ENCODE data around the gene PTK7.
A peak's percentile ranks its signal among the peaks of the same experiment; 100 is the strongest.

Gene PTK7

GRCh38 chr6:43123461-43124314 lies 47.6 kb downstream of the PTK7 start:
- Histone ChIP-seq H4K91ac (ENCODE audit: low read depth, low read length, poor library complexity) (no peak overlapping the region), H3K27me3 (ENCODE audit: control insufficient read depth in 3 of 3, insufficient read depth in 3 of 3, low read depth in 1 of 3, low read length in 3 of 3) (no peaks in the 10 kb centered on the region), H3K4me1 (ENCODE audit: control insufficient read depth in 2 of 2, insufficient read depth in 1 of 2, low read depth in 1 of 2, low read length in 2 of 2) (peaks cover 5 to 20% of the 10 kb centered on the region in 2 donors), H2AFZ (ENCODE audit: low read length) (no peak overlapping the region), H2AK5ac (ENCODE audit: low read depth, low read length) (peak overlapping the region; percentile 53), H3K9ac (ENCODE audit: low read depth, low read length, poor library complexity) (peak overlapping the region; percentile 86), H3K4me3 (ENCODE audit: low read length in 2 of 2) (no peak overlapping the region), H2BK120ac (ENCODE audit: low read depth, low read length) (no peak overlapping the region), H3K36me3 (replicated peaks in 1 of 2; ENCODE audit: control insufficient read depth in 2 of 2, insufficient read depth in 2 of 2, low read length in 2 of 2) (no peaks in the 10 kb centered on the region), H3K9me3 (replicated peaks in 1 of 2; ENCODE audit: control insufficient read depth in 2 of 2, insufficient read depth in 1 of 2, low read depth in 1 of 2, low read length in 2 of 2) (no peaks in the 10 kb centered on the region), H3K4ac (ENCODE audit: low read length) (peak overlapping the region; percentile 69), H3K14ac (ENCODE audit: low read length) (peak overlapping the region; percentile 90), H3K4me2 (ENCODE audit: insufficient read depth, low read length, poor library complexity, severe bottlenecking) (no peak overlapping the region), H3K18ac (ENCODE audit: low read length) (peak overlapping the region; percentile 20), H4K8ac (ENCODE audit: low read depth, low read length) (no peak overlapping the region), H3K79me1 (ENCODE audit: low read depth, low read length) (peaks cover 14% of the 10 kb centered on the region), H2BK5ac (ENCODE audit: low read length) (no peak overlapping the region), H3K27ac (replicated peaks; ENCODE audit: low read length) (no peak overlapping the region), H2BK15ac (ENCODE audit: low read length) (peak overlapping the region; percentile 30), H3K23ac (ENCODE audit: low read depth, low read length, poor library complexity) (peak overlapping the region; percentile 10), H2BK12ac (ENCODE audit: low read length) (no peak overlapping the region)
- no peak for DNase-seq (ENCODE audit: low spot score)
- WGBS, 2 donors (ENCODE audit: extremely low coverage in 2 of 2, insufficient read length in 2 of 2, insufficient replicate concordance in 1 of 2) = no CpG with 5 or more reads among the region's 25 CpGs

DNA sequence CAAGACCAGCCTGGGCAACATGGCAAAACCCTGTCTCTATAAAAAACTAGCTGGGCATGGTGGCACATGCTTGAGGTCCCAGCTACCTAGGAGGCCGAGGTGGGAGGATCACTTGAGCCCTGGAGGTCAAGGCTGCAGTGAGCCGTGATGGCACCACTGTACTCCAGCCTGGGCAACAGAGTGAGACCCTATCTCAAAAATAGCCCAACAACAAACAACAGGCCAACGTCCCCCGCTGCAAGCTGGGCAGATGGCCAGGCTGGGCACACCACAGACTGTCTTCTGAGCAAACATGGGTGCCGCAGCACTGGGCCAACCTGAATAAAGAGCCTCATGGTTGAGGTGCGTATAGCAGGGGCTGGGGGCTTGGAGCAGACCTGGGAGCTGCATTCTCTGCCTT lies 48.4 kb downstream of the PTK7 start:
- H3K4me1 ChIP-seq (ENCODE audit: control insufficient read depth in 2 of 2, insufficient read depth in 1 of 2, low read depth in 1 of 2, low read length in 2 of 2) = peaks cover 5 to 20% of the 10 kb centered on the region in 2 donors
- H3K4me2 ChIP-seq (ENCODE audit: insufficient read depth, low read length, poor library complexity, severe bottlenecking) = no peak overlapping the region
- H3K4ac ChIP-seq (ENCODE audit: low read length) = no peak overlapping the region
- H3K14ac ChIP-seq (ENCODE audit: low read length) = no peak overlapping the region
- no peak overlapping the region for H3K9ac ChIP-seq (ENCODE audit: low read depth, low read length, poor library complexity)
- no peak overlapping the region for H3K4me3 ChIP-seq (ENCODE audit: low read length in 2 of 2)
- no peak overlapping the region for H3K27ac ChIP-seq (replicated peaks; ENCODE audit: low read length)
- H4K8ac ChIP-seq (ENCODE audit: low read depth, low read length) = no peak overlapping the region
- H4K91ac ChIP-seq (ENCODE audit: low read depth, low read length, poor library complexity) = no peak overlapping the region
- no peaks in the 10 kb centered on the region for H3K27me3 ChIP-seq (ENCODE audit: control insufficient read depth in 3 of 3, insufficient read depth in 3 of 3, low read depth in 1 of 3, low read length in 3 of 3)
- no peak overlapping the region for H3K23ac ChIP-seq (ENCODE audit: low read depth, low read length, poor library complexity)
- peaks cover 0 to 2% of the 10 kb centered on the region in 2 donors for H3K36me3 ChIP-seq (replicated peaks in 1 of 2; ENCODE audit: control insufficient read depth in 2 of 2, insufficient read depth in 2 of 2, low read length in 2 of 2)
- peaks cover 18% of the 10 kb centered on the region for H3K79me1 ChIP-seq (ENCODE audit: low read depth, low read length)
- no peaks in the 10 kb centered on the region for H3K9me3 ChIP-seq (replicated peaks in 1 of 2; ENCODE audit: control insufficient read depth in 2 of 2, insufficient read depth in 1 of 2, low read depth in 1 of 2, low read length in 2 of 2)
- DNase-seq (ENCODE audit: low spot score) = no peak
- no peak overlapping the region for H2BK15ac ChIP-seq (ENCODE audit: low read length)
- peak overlapping the region; percentile 83 for H3K18ac ChIP-seq (ENCODE audit: low read length)
- WGBS, 2 donors (ENCODE audit: extremely low coverage in 2 of 2, insufficient read length in 2 of 2, insufficient replicate concordance in 1 of 2) = no CpG with 5 or more reads among the region's 6 CpGs
- no peak overlapping the region for H2BK120ac ChIP-seq (ENCODE audit: low read depth, low read length)
- no peak overlapping the region for H2AK5ac ChIP-seq (ENCODE audit: low read depth, low read length)
- no peak overlapping the region for H2AFZ ChIP-seq (ENCODE audit: low read length)
- no peak overlapping the region for H2BK5ac ChIP-seq (ENCODE audit: low read length)
- H2BK12ac ChIP-seq (ENCODE audit: low read length) = no peak overlapping the region

DNA sequence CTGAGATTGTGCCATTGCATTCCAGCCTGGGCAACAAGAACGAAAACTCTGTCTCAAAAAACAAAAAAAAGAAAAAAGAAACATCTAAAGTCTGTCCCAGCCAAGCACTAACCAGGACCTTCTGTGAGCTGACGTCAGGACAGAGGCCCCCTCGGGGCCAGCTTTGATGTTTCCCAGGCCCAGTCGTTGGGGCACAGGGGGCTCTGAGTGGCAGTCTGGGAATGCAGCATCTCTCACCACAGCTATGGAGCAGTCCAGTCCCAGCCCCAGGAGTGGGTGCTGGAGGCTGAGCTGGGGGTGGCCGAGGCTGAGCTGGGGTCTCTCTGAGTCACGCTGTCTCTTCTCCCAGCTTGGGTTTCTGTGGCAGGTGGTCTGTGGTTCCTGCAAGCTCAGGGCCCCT lies 49.0 kb downstream of the PTK7 start:
- no peak overlapping the region for H4K91ac ChIP-seq (ENCODE audit: low read depth, low read length, poor library complexity)
- peaks cover 18% of the 10 kb centered on the region for H3K79me1 ChIP-seq (ENCODE audit: low read depth, low read length)
- no peak for DNase-seq (ENCODE audit: low spot score)
- no peak overlapping the region for H3K14ac ChIP-seq (ENCODE audit: low read length)
- H3K9ac ChIP-seq (ENCODE audit: low read depth, low read length, poor library complexity) = no peak overlapping the region
- no peak overlapping the region for H2BK15ac ChIP-seq (ENCODE audit: low read length)
- H4K8ac ChIP-seq (ENCODE audit: low read depth, low read length) = no peak overlapping the region
- H3K9me3 ChIP-seq (replicated peaks in 1 of 2; ENCODE audit: control insufficient read depth in 2 of 2, insufficient read depth in 1 of 2, low read depth in 1 of 2, low read length in 2 of 2) = no peaks in the 10 kb centered on the region
- no CpG with 5 or more reads among the region's 6 CpGs for WGBS, 2 donors (ENCODE audit: extremely low coverage in 2 of 2, insufficient read length in 2 of 2, insufficient replicate concordance in 1 of 2)
- no peak overlapping the region for H2BK5ac ChIP-seq (ENCODE audit: low read length)
- H3K4me1 ChIP-seq (ENCODE audit: control insufficient read depth in 2 of 2, insufficient read depth in 1 of 2, low read depth in 1 of 2, low read length in 2 of 2) = peaks cover 5 to 19% of the 10 kb centered on the region in 2 donors
- no peak overlapping the region for H3K4me2 ChIP-seq (ENCODE audit: insufficient read depth, low read length, poor library complexity, severe bottlenecking)
- H2AFZ ChIP-seq (ENCODE audit: low read length) = no peak overlapping the region
- no peak overlapping the region for H3K4ac ChIP-seq (ENCODE audit: low read length)
- H3K18ac ChIP-seq (ENCODE audit: low read length) = peak overlapping the region; percentile 25
- H3K27ac ChIP-seq (replicated peaks; ENCODE audit: low read length) = no peak overlapping the region
- H3K27me3 ChIP-seq (ENCODE audit: control insufficient read depth in 3 of 3, insufficient read depth in 3 of 3, low read depth in 1 of 3, low read length in 3 of 3) = no peaks in the 10 kb centered on the region
- H2BK12ac ChIP-seq (ENCODE audit: low read length) = no peak overlapping the region
- H3K36me3 ChIP-seq (replicated peaks in 1 of 2; ENCODE audit: control insufficient read depth in 2 of 2, insufficient read depth in 2 of 2, low read length in 2 of 2) = peaks cover under 1 to 7% of the 10 kb centered on the region in 2 donors
- H3K23ac ChIP-seq (ENCODE audit: low read depth, low read length, poor library complexity) = no peak overlapping the region
- no peak overlapping the region for H3K4me3 ChIP-seq (ENCODE audit: low read length in 2 of 2)
- H2BK120ac ChIP-seq (ENCODE audit: low read depth, low read length) = no peak overlapping the region
- H2AK5ac ChIP-seq (ENCODE audit: low read depth, low read length) = no peak overlapping the region

DNA sequence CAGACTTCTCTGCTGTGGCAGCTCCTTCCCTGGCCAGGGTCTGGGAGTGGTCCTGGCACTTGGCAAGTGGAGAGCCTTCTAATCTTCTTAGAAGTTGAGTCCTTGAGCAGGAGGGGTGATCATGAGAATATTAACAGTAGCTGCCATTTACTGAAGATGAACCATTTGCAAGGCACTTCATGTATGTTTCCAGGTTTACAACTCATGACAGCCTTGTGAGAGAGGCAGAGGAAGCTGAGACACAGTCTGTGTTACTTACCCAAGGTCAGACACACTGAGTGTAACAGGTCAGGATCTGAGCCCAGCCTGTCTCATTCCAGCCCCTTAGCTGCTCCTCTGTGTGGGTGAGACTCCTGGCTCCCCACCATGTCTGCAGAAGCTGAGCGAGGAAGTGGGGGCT lies 49.4 kb downstream of the PTK7 start:
- H3K79me1 ChIP-seq (ENCODE audit: low read depth, low read length) = peaks cover 20% of the 10 kb centered on the region

More for the DNA sequence above, 49.4 kb downstream of the PTK7 start:
- H3K23ac ChIP-seq (ENCODE audit: low read depth, low read length, poor library complexity) = no peak overlapping the region
- no peak overlapping the region for H3K27ac ChIP-seq (replicated peaks; ENCODE audit: low read length)
- H2BK12ac ChIP-seq (ENCODE audit: low read length) = no peak overlapping the region
- H2AFZ ChIP-seq (ENCODE audit: low read length) = no peak overlapping the region
- no peak overlapping the region for H4K91ac ChIP-seq (ENCODE audit: low read depth, low read length, poor library complexity)
- no peaks in the 10 kb centered on the region for H3K9me3 ChIP-seq (replicated peaks in 1 of 2; ENCODE audit: control insufficient read depth in 2 of 2, insufficient read depth in 1 of 2, low read depth in 1 of 2, low read length in 2 of 2)
- H3K27me3 ChIP-seq (ENCODE audit: control insufficient read depth in 3 of 3, insufficient read depth in 3 of 3, low read depth in 1 of 3, low read length in 3 of 3) = no peaks in the 10 kb centered on the region
- H3K4me3 ChIP-seq (ENCODE audit: low read length in 2 of 2) = no peak overlapping the region
- WGBS, 2 donors (ENCODE audit: extremely low coverage in 2 of 2, insufficient read length in 2 of 2, insufficient replicate concordance in 1 of 2) = no CpG with 5 or more reads among the region's 1 CpG
- H4K8ac ChIP-seq (ENCODE audit: low read depth, low read length) = no peak overlapping the region
- no peak overlapping the region for H2BK15ac ChIP-seq (ENCODE audit: low read length)
- H3K4me1 ChIP-seq (ENCODE audit: control insufficient read depth in 2 of 2, insufficient read depth in 1 of 2, low read depth in 1 of 2, low read length in 2 of 2) = peaks cover 5 to 15% of the 10 kb centered on the region in 2 donors
- H3K4me2 ChIP-seq (ENCODE audit: insufficient read depth, low read length, poor library complexity, severe bottlenecking) = no peak overlapping the region
- no peak overlapping the region for H3K9ac ChIP-seq (ENCODE audit: low read depth, low read length, poor library complexity)
- DNase-seq (ENCODE audit: low spot score) = no peak
- H2BK5ac ChIP-seq (ENCODE audit: low read length) = no peak overlapping the region
- no peak overlapping the region for H3K4ac ChIP-seq (ENCODE audit: low read length)
- peak overlapping the region; percentile 12 for H3K14ac ChIP-seq (ENCODE audit: low read length)
- H3K36me3 ChIP-seq (replicated peaks in 1 of 2; ENCODE audit: control insufficient read depth in 2 of 2, insufficient read depth in 2 of 2, low read length in 2 of 2) = peaks cover 2 to 11% of the 10 kb centered on the region in 2 donors
- no peak overlapping the region for H2AK5ac ChIP-seq (ENCODE audit: low read depth, low read length)
- no peak overlapping the region for H2BK120ac ChIP-seq (ENCODE audit: low read depth, low read length)
- no peak overlapping the region for H3K18ac ChIP-seq (ENCODE audit: low read length)
